ENCODE measurements around the gene KLHL25.

DNA sequence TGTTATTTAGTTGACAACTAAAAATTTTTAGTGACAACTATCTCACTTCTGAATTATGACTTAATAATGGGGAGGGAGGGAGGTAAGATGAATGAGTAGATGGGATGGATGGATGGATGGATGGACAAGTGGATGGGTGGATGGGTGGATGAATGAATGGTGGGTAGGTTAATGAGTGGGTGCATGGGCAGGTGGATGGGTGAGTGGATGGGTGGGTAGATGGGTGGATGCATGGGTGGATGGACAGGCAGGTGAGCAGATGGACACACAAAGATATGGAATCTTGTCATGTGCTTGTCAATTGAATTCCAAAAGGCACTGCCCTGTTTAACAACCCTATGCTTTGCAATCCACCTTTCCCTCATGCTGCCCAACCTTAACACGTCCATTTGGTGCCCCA is 41.5 kb downstream of the KLHL25 start:
- TF ChIP-seq YY1 (IDR thresholded peaks at IDR 0.05; ENCODE audit: insufficient read depth, insufficient read length) (no peak), SUZ12 (IDR thresholded peaks at IDR 0.05; ENCODE audit: extremely low read depth, insufficient read depth, insufficient read length) (no peak)
